KMS-11 (cell line): ENCODE measurements around the gene RIPOR2.
"Not testable (repeated sequence)": the region's sequence is repeated elsewhere in the genome, so short reads cannot be mapped to it uniquely, and the experiment has no call there.

Source experiments
- H2AFZ ChIP-seq: fragments of 200-600 bp; sonication (generic); 2 replicates; pipeline ENCODE4 v1.6.1; 2016; ENCODE audit warnings: antibody characterized with exemption, mixed run types, low read depth
- H3K27ac ChIP-seq: fragments of 200-600 bp; sonication (generic); 2 replicates; pipeline ENCODE4 v1.6.1; 2016; ENCODE audit warnings: mild to moderate bottlenecking, mixed run types
- H3K27me3 ChIP-seq: fragments of 200-600 bp; sonication (generic); 2 replicates; pipeline ENCODE4 v1.6.1; 2017; ENCODE audit warnings: mild to moderate bottlenecking, low read depth, mixed run types, moderate library complexity; ENCODE audit not compliant: insufficient read depth
- H3K36me3 ChIP-seq: fragments of 200-600 bp; sonication (generic); 2 replicates; pipeline ENCODE4 v1.6.1; 2017; ENCODE audit warnings: mild to moderate bottlenecking, mixed run types; ENCODE audit not compliant: insufficient read depth
- H3K4me1 ChIP-seq: fragments of 200-600 bp; sonication (generic); 2 replicates; pipeline ENCODE4 v1.6.1; 2016; ENCODE audit warnings: mild to moderate bottlenecking, low read depth, mixed run types; ENCODE audit not compliant: poor library complexity, severe bottlenecking
- H3K4me2 ChIP-seq: fragments of 200-600 bp; sonication (generic); 2 replicates; pipeline ENCODE4 v1.7.0; 2016; ENCODE audit warnings: mild to moderate bottlenecking, mixed run types
- H3K4me3 ChIP-seq: fragments of 200-600 bp; sonication (generic); IDR thresholded peaks from 2 replicates; pipeline ENCODE4 v1.6.1; 2017; ENCODE audit warnings: low read depth, low read length, mixed read lengths; ENCODE audit not compliant: insufficient read depth
- H3K79me2 ChIP-seq: fragments of 200-600 bp; sonication (generic); 2 replicates; pipeline ENCODE4 v1.6.1; 2016; ENCODE audit warnings: low read depth, mixed run types; ENCODE audit not compliant: insufficient read depth
- H3K9ac ChIP-seq: fragments of 200-600 bp; sonication (generic); 2 replicates; pipeline ENCODE4 v1.6.1; 2016; ENCODE audit warnings: mild to moderate bottlenecking, mixed run types
- H4K20me1 ChIP-seq: fragments of 200-600 bp; sonication (generic); 2 replicates; pipeline ENCODE4 v1.6.1; 2016; ENCODE audit warnings: mild to moderate bottlenecking, mixed run types; ENCODE audit not compliant: insufficient read depth
- TF ChIP-seq, protein P1 (sequence below): fragments of 200-600 bp; sonication (generic); conservative IDR thresholded peaks from 2 replicates; pipeline ENCODE4 v1.6.1; 2017; ENCODE audit warnings: low read depth, mild to moderate bottlenecking, antibody characterized with exemption, low read length, moderate library complexity, mixed read lengths

The RIPOR2 gene

DNA sequence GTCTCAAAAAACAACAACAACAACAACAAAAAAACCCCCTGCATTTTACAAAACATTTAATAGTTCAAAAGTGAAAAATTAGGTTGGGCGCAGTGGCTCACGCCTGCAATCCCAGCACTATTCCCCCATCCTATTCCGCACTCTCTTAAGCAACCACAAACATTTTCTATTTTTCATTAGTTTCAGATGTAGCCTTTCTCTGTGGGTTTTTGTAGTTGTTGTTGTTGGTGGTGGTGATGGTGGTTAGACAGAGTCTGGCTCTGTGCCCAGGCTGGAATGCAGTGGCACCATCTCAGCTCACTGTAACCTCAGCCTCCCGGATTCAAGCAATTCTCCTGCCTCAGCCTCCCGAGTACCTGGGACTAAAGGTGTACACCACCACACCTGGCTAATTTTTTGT is 167.4 kb downstream of the RIPOR2 start:
- H3K27ac ChIP-seq, result no peak overlapping the region

DNA sequence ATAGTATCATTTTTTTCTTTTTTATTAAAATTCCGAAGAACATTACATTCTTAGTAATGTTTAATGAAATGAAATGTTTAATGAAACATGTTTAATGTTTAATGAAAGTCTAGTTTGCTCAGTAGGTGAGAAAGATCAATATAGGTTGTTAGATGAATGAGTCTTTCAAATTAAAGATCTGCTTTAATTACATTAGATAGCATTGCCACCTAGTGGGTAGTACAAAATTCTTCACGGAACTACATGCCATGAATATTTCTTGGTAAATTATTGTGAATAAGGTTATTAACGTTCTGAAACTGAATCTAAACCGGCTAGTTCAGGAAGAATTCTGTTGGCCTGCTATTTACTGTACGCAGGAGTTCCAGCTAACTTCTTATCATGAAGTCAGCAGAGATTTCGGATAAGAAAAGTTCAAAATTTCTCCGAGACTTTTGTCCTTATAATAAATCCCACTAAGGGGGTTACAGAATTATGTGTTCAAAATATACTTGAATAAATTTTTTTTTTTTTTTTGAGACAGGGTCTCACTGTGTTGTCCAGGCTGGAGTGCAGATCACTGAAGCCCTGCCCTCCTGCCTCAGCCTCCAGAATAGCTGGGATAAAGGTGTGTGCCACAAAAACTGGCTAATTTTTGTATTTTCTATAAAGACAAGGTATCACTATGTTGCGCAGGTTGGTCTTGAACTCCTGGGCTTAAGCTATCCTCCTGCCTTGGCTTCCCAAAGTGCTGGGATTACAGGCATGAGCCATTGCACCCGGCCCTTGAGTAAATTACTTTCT is 168.9 kb downstream of the RIPOR2 start:
- no peak overlapping the region for H2AFZ ChIP-seq
- peaks cover 12% of the 10 kb centered on the region for H3K4me1 ChIP-seq
- no peak overlapping the region for H3K9ac ChIP-seq
- H4K20me1 ChIP-seq, result no peaks in the 10 kb centered on the region
- TF ChIP-seq, protein P1, sequence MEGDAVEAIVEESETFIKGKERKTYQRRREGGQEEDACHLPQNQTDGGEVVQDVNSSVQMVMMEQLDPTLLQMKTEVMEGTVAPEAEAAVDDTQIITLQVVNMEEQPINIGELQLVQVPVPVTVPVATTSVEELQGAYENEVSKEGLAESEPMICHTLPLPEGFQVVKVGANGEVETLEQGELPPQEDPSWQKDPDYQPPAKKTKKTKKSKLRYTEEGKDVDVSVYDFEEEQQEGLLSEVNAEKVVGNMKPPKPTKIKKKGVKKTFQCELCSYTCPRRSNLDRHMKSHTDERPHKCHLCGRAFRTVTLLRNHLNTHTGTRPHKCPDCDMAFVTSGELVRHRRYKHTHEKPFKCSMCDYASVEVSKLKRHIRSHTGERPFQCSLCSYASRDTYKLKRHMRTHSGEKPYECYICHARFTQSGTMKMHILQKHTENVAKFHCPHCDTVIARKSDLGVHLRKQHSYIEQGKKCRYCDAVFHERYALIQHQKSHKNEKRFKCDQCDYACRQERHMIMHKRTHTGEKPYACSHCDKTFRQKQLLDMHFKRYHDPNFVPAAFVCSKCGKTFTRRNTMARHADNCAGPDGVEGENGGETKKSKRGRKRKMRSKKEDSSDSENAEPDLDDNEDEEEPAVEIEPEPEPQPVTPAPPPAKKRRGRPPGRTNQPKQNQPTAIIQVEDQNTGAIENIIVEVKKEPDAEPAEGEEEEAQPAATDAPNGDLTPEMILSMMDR, result peak; percentile 41; the same call in 1 of the 2 replicates
- H3K4me3 ChIP-seq, result no peak overlapping the region
- no peak overlapping the region; the same call in 1 of the 2 replicates for H3K4me2 ChIP-seq
- no peaks in the 10 kb centered on the region for H3K36me3 ChIP-seq
- H3K27ac ChIP-seq, result no peak overlapping the region
- peaks cover 6% of the 10 kb centered on the region; the same call in 1 of the 2 replicates for H3K27me3 ChIP-seq
- H3K79me2 ChIP-seq, result no peaks in the 10 kb centered on the region

More for the DNA sequence above, 167.4 kb downstream of the RIPOR2 start:
- TF ChIP-seq, protein P1, result no peak
- Histone ChIP-seq H3K9ac (no peak overlapping the region), H3K79me2 (no peaks in the 10 kb centered on the region), H4K20me1 (no peaks in the 10 kb centered on the region), H3K27me3 (peaks cover 6% of the 10 kb centered on the region; the same call in 1 of the 2 replicates), H3K4me3 (no peak overlapping the region), H2AFZ (no peak overlapping the region), H3K36me3 (no peaks in the 10 kb centered on the region), H3K4me1 (peaks cover 12% of the 10 kb centered on the region), H3K4me2 (peak overlapping the region; percentile 30; the same call in 1 of the 2 replicates)

DNA sequence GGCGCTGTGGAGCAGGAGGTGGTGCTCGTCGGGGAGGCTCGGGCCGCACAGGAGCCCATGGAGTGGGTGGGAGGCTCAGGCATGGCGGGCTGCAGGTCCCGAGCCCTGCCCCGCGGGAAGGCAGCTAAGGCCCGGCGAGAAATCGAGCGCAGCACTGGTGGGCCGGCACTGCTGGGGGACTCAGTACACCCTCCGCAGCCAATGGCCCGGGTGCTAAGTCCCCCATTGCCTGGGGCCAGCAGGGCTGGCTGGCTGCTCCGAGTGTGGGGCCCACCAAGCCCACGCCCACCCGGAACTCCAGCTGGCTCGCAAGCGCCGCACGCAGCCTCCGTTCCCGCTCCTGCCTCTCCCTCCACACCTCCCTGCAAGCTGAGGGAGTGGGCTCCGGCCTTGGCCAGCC is 169.8 kb downstream of the RIPOR2 start:
- not testable (repeated sequence) for H3K4me2 ChIP-seq, H3K4me3 ChIP-seq, H3K27me3 ChIP-seq, H3K79me2 ChIP-seq, H3K27ac ChIP-seq, H4K20me1 ChIP-seq, H2AFZ ChIP-seq, H3K9ac ChIP-seq, H3K36me3 ChIP-seq
- peaks cover 12% of the 10 kb centered on the region for H3K4me1 ChIP-seq

DNA sequence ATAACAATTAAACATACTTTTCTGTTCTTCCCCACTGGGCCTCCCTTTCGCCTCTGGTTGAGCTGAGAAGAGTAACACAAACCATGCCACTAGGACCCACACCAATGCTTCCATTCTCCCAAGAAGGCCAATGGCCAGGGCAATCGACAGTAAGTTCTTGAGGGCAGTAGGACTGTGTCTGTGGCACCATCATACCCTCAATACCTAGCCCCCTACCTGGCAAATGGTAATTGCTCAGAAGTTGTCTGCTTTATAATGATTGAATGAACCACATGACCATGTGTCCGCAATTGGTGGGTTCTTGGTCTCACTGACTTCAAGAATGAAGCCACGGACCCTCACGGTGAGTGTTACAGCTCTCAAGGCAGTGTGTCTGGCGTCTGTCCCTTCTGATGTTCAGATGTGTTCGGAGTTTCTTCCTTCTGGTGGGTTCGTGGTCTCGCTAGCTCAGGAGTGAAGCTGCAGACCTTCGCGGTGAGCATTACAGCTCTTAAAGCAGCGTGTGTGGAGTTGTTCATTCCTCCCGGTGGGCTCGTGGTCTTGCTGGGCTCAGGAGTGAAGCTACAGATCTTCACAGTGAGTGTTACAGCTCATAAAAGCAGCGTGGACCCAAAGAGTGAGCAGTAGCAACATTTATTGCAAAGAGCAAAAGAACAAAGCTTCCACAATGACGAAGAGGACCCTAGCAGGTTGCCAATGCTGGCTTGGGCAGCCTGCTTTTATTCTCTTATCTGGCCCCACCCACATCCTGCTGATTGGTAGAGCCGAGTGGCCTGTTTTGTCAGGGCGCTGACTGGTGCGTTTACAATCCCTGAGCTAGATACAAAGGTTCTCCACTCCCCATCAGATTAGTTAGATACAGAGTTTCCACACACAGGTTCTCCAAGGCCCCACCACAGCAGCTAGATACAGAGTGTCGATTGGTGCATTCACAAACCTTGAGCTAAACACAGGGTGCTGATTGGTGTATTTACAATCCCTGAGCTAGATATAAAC is 170.6 kb downstream of the RIPOR2 start:
- not testable (repeated sequence) for H2AFZ ChIP-seq, H3K27me3 ChIP-seq, H3K4me3 ChIP-seq, H3K36me3 ChIP-seq, H4K20me1 ChIP-seq, H3K27ac ChIP-seq, H3K9ac ChIP-seq, H3K4me2 ChIP-seq, H3K79me2 ChIP-seq
- peaks cover 12% of the 10 kb centered on the region for H3K4me1 ChIP-seq

DNA sequence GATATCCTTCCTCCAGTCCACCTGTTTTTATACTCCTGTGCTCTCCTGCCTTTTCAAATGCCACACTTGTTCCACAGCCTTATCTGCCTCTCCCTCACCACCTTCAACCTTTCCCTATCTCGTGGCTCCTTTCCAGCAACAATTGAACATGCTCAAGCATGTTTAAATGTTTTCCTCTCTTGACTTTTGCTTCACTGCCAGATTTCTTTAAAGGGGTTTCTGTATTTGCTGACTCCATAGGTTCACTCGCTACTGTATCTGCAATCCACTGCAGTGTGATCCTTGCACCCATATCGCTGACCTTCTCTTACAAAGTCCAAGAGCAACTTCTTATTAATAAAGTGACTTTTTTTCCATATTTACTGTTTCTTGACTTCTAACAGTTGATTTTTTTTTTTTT is 172.2 kb downstream of the RIPOR2 start:
- H3K36me3 ChIP-seq, result no peaks in the 10 kb centered on the region
- H3K9ac ChIP-seq, result no peak overlapping the region
- H3K27ac ChIP-seq, result no peak overlapping the region
- TF ChIP-seq, protein P1, result no peak
- no peak overlapping the region for H3K4me3 ChIP-seq
- H2AFZ ChIP-seq, result no peak overlapping the region
- peaks cover 6% of the 10 kb centered on the region; the same call in 1 of the 2 replicates for H3K27me3 ChIP-seq
- H3K79me2 ChIP-seq, result no peaks in the 10 kb centered on the region
- no peak overlapping the region for H3K4me2 ChIP-seq
- no peaks in the 10 kb centered on the region for H4K20me1 ChIP-seq
- H3K4me1 ChIP-seq, result peaks cover 10% of the 10 kb centered on the region
